Subcutaneous adipose tissue (tissue), 4 donors: Measurements from ENCODE around the gene PYROXD2. TPM values are rescaled to one million over a fixed set of nuclear protein-coding genes. Genes with fewer than 3 reads are reported as not detected.

ENCODE experiments used
- total RNA-seq, 4 donors: library from RNA; depleted of rRNA; stranded (reverse); fragments of >200 nt; gene quantifications; one replicate each; pipeline ENCODE4 v1.1.0, GENCODE V29; 2016
- TF ChIP-seq, protein P1 (sequence below): fragments of 450-650 bp; IDR thresholded peaks from one replicate; pipeline ENCODE4 v1.5.1; 2016; ENCODE audit warnings: low read depth, mild to moderate bottlenecking, control low read depth, antibody characterized with exemption, moderate library complexity

PYROXD2 gene
- total RNA-seq, 4 donors from 2014 or later: 11.2 to 23.6 (median 16.0) TPM

DNA sequence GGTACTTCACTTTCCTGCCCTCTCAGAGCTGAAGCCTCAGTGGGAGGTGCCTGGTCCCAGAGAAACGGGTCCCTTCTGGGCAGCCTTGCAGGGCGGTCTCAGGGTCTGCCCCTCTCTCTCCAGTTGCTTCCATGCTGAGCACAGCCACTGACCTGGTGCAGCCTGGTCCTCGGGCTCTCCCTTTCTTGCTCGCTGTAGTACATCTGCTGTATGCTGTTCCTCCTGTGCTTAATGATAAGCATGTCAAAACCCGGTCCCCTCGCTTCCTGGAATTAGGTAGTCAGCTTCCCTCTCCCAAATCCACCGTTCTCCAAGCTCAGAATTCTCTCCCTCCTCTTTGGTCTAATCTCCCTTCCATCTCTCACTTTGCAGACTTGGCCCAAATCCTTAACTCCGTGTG lies 42.7 kb upstream of the PYROXD2 start:
- TF ChIP-seq, protein P1, sequence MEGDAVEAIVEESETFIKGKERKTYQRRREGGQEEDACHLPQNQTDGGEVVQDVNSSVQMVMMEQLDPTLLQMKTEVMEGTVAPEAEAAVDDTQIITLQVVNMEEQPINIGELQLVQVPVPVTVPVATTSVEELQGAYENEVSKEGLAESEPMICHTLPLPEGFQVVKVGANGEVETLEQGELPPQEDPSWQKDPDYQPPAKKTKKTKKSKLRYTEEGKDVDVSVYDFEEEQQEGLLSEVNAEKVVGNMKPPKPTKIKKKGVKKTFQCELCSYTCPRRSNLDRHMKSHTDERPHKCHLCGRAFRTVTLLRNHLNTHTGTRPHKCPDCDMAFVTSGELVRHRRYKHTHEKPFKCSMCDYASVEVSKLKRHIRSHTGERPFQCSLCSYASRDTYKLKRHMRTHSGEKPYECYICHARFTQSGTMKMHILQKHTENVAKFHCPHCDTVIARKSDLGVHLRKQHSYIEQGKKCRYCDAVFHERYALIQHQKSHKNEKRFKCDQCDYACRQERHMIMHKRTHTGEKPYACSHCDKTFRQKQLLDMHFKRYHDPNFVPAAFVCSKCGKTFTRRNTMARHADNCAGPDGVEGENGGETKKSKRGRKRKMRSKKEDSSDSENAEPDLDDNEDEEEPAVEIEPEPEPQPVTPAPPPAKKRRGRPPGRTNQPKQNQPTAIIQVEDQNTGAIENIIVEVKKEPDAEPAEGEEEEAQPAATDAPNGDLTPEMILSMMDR: no peak

DNA sequence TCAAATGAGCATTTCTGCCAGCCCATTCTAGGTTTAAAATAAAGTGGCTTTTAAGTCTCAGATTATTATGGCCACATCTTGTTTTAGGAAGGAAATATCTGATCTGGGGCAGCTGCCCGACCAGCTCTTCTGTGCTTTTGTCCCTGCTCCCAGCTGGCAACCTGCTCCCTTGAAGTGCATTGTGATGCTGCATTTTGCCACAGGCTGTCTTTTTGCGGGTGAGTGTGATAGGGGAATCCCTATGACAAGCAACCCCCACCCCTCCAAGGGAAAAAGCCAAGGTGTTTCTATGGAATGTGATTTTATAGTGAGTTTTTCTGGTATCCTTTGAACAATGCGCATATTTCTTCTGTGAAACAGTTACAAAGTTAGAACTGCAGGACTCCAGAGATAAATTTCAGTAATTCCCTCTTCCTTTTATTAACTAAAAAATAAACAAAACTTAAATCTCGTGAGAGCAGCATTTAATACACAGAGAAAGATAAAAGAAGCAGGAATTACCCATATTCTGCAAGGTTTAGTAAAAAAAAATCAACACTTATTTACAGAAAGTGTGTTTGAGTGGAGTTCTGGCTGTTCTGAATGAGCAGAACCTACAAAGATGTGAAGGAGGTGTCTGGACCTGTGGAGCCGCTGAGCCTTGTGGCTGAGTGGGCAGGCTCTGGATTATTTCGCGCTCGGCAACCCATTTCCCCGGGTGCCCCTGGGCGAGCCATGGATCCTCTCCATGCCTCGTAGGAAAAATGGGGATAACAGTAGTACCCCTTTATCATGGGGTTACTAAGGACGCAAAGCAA lies 41.9 kb upstream of the PYROXD2 start:
- TF ChIP-seq, protein P1: no peak

GRCh38 chr10:98456043-98456570 lies 41.1 kb upstream of the PYROXD2 start:
- TF ChIP-seq, protein P1: no peak

- TF ChIP-seq, protein P1: no peak
These were observed 38.7 kb upstream of the PYROXD2 start for GRCh38 chr10:98453729-98454128.

- TF ChIP-seq, protein P1: no peak
These were observed 35.6 kb upstream of the PYROXD2 start for GRCh38 chr10:98450618-98451017.

DNA sequence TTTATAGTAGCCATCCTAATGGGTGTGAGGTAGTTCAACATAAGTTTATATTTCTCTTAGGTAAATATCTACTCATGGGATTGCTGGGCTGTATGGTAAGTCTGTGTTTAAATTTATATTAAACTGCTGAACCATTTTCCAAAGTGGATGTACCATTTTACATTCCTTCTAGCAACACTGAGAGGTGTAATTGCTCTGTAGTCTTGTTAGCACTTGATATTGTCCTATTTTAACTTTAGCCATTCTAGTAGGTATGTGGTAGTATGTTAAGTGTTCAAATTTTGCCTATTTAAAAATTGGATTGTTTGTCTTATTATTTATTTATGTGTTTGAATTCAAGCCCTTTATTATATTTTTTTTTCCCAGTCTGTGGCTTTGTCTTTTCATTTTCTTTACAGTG lies 34.3 kb upstream of the PYROXD2 start:
- TF ChIP-seq, protein P1: no peak

DNA sequence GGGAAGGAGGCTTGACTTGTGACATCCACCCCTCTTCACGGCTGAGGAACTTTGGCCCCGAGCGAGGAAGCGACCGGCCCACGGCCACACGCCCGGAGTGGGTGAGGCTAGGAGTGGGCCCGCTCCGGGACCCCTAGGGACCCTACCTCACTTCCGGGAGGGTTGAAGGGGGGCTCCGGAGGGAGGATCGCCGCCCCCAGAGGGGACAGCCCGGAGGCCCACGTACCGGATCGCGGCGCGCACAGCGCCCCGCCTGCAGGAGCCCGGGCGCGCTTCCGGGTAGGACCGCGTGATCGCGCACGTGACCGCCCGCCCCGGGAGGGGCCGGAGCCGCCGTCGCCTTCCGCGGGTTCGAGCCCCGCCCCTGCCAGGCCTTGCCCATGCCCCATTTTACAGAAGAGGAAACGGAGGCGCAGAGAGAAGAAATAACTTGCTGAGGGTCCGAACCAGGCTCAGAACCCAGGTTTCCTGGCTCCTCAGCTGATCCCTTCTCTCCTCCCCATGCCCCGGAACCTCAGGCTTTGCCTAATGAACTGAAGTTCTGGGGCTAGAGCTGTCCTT lies 31.8 kb upstream of the PYROXD2 start, which contains the start of gene HPS1:
HPS1 (minus strand) TSS at position 275 of the 561 bp plus-strand sequence. CDS start 3,695 bp downstream, outside the sequence.
- TF ChIP-seq, protein P1: no peak
